CD4-positive, alpha-beta T cell (primary cell): ENCODE measurements around the gene UNKL. TPM values are rescaled to one million over a fixed set of nuclear protein-coding genes. Genes with fewer than 3 reads are reported as not detected.
A peak's percentile ranks its signal among the peaks of the same experiment; 100 is the strongest.

ENCODE experiments used
- ATAC-seq: fragments of 200-7000 bp; cut with Tn5 transposase; one replicate; pipeline ENCODE4 v1.10.0; 2022; ENCODE audit warnings: mild to moderate bottlenecking; ENCODE audit not compliant: poor library complexity
- CTCF ChIA-PET: fragments of 350-600 bp; sonication (Branson Sonifier 250); formaldehyde crosslinking; loops from one replicate; lab custom pipeline; 2021; ENCODE audit warnings: antibody characterized with exemption, inconsistent platforms; lab: Charles Lee
- POLR2A ChIA-PET: fragments of 350-600 bp; sonication (Branson Sonifier 250); formaldehyde crosslinking; loops from one replicate; lab custom pipeline; 2021; ENCODE audit warnings: antibody characterized with exemption, inconsistent platforms; lab: Charles Lee
- DNase-seq, 14 experiments: peaks; one replicate each; pipeline ENCODE4 v3.0.0-alpha.2; 2013 to 2020; ENCODE audit warnings: mixed read lengths in 2 of 14
- H3K27ac ChIP-seq, 2 donors: one replicate each; pipeline versions ENCODE4 v1.5.1 to v1.7.0; 2013; ENCODE audit warnings: low read length in 2 of 2, low read depth in 1 of 2, mild to moderate bottlenecking in 1 of 2
- H3K27me3 ChIP-seq, 2 experiments: 1 replicate in 1 of 2; 2 replicates in 1 of 2; pipeline versions ENCODE4 v1.6.1 to v1.7.0; 2013; ENCODE audit warnings: low read length in 2 of 2, control low read depth in 1 of 2, mild to moderate bottlenecking in 1 of 2, moderate library complexity in 1 of 2; ENCODE audit not compliant: insufficient read depth in 2 of 2, control insufficient read depth in 1 of 2
- H3K36me3 ChIP-seq: one replicate; pipeline ENCODE4 v1.6.1; 2013; ENCODE audit warnings: low read length, control low read depth; ENCODE audit not compliant: insufficient read depth
- H3K4me1 ChIP-seq: one replicate; pipeline ENCODE4 v1.6.1; 2013; ENCODE audit warnings: low read length, control low read depth; ENCODE audit not compliant: insufficient read depth
- H3K4me3 ChIP-seq: one replicate; pipeline ENCODE4 v1.5.1; 2013; ENCODE audit warnings: mild to moderate bottlenecking, low read length, moderate library complexity
- H3K9me3 ChIP-seq, 2 experiments: 1 replicate in 1 of 2; 2 replicates in 1 of 2; pipeline versions ENCODE4 v1.6.1 to v1.7.0; 2013; ENCODE audit warnings: low read length in 2 of 2, mild to moderate bottlenecking in 2 of 2, control low read depth in 1 of 2, moderate library complexity in 1 of 2; ENCODE audit not compliant: control insufficient read depth in 1 of 2, insufficient read depth in 1 of 2
- H3K27ac Mint-ChIP-seq: one replicate; pipeline ENCODE4 v1.8.0; 2020; ENCODE audit warnings: mixed read lengths
- H3K27me3 Mint-ChIP-seq: one replicate; pipeline ENCODE4 v1.8.0; 2021; ENCODE audit warnings: mixed read lengths
- H3K36me3 Mint-ChIP-seq: one replicate; pipeline ENCODE4 v1.8.0; 2021; ENCODE audit warnings: low read depth, mixed read lengths
- H3K4me1 Mint-ChIP-seq: one replicate; pipeline ENCODE4 v1.8.0; 2021; ENCODE audit warnings: low read depth, mixed read lengths
- H3K4me3 Mint-ChIP-seq: one replicate; pipeline ENCODE4 v1.8.0; 2020; ENCODE audit warnings: mild to moderate bottlenecking, mixed read lengths
- H3K9me3 Mint-ChIP-seq: one replicate; pipeline ENCODE4 v1.8.0; 2020; ENCODE audit warnings: mixed read lengths
- CTCF ChIP-seq: fragments of 200-600 bp; IDR thresholded peaks from one replicate; pipeline ENCODE4 v1.8.0; 2022; ENCODE audit warnings: antibody characterized with exemption, mild to moderate bottlenecking
- intact Hi-C, 2 experiments: fragments of 100-400 bp; cut with DNase I in 1 of 2; cut with micrococcal nuclease in 1 of 2; formaldehyde crosslinking; loops; one replicate each; pipeline versions ENCODE4 v1.15.1 to v1.9.0; 2023 to 2025; cut with DNase I, micrococcal nuclease
- total RNA-seq, 174 experiments: library from RNA in 2 of 174; stranded (reverse) in 2 of 174; gene quantifications; one replicate each; pipeline ENCODE4 v1.2.3 and lab custom pipeline; 2021 to 2026

UNKL gene
- total RNA-seq, 2 experiments from 2014 or later, result 52.6 to 53.2 TPM

GRCh38 chr16:1337486-1337885 is 77.0 kb downstream of the UNKL start:
- no peak for TF ChIP-seq CTCF
- Mint-ChIP-seq H3K27me3 (peaks cover 16% of the 10 kb centered on the region), H3K4me1 (peaks cover 8% of the 10 kb centered on the region), H3K4me3 (no peak overlapping the region), H3K36me3 (no peaks in the 10 kb centered on the region), H3K27ac (no peak overlapping the region), H3K9me3 (no peaks in the 10 kb centered on the region)
- ChIA-PET CTCF (no interaction called here), POLR2A (no interaction called here)
- intact Hi-C loops, result no loop called here
- Histone ChIP-seq H3K4me3 (no peak overlapping the region), H3K27ac (no peak overlapping the region), H3K36me3 (no peaks in the 10 kb centered on the region), H3K9me3 (peaks cover 0 to 14% of the 10 kb centered on the region in 2 experiments), H3K27me3 (peaks cover 16 to 30% of the 10 kb centered on the region in 2 experiments), H3K4me1 (peaks cover 42% of the 10 kb centered on the region)
- DNase-seq (no peak), ATAC-seq (no peak)

- H3K27ac ChIP-seq, result no peak overlapping the region
- intact Hi-C loops, result no loop called here
- H3K27ac Mint-ChIP-seq, result no peak overlapping the region
- H3K36me3 Mint-ChIP-seq, result no peaks in the 10 kb centered on the region
- no peak for DNase-seq
- no peak for TF ChIP-seq CTCF
- ChIA-PET POLR2A (interaction anchor here (0.6 to 1.4 kb wide), 2 partner anchors 24 to 27 kb away, joined by 3 to 5 read pairs; partner anchors contain the start of gene UBE2I), CTCF (no interaction called here)
- H3K27me3 Mint-ChIP-seq, result peaks cover 20% of the 10 kb centered on the region
- peaks cover 8% of the 10 kb centered on the region for H3K4me1 Mint-ChIP-seq
- H3K27me3 ChIP-seq, result peaks cover 25 to 39% of the 10 kb centered on the region in 2 experiments
- peaks cover 0 to 22% of the 10 kb centered on the region in 2 experiments for H3K9me3 ChIP-seq
- peaks cover 42% of the 10 kb centered on the region for H3K4me1 ChIP-seq
- H3K4me3 Mint-ChIP-seq, result no peak overlapping the region
- no peaks in the 10 kb centered on the region for H3K9me3 Mint-ChIP-seq
- ATAC-seq, result no peak
- no peak overlapping the region for H3K4me3 ChIP-seq
- no peaks in the 10 kb centered on the region for H3K36me3 ChIP-seq
Observed at GRCh38 chr16:1336619-1337018, 77.9 kb downstream of the UNKL start.

GRCh38 chr16:1335996-1336395 is 78.5 kb downstream of the UNKL start:
- Mint-ChIP-seq H3K9me3 (no peaks in the 10 kb centered on the region), H3K4me3 (no peak overlapping the region), H3K27me3 (peaks cover 21% of the 10 kb centered on the region), H3K4me1 (peaks cover 12% of the 10 kb centered on the region), H3K27ac (no peak overlapping the region), H3K36me3 (no peaks in the 10 kb centered on the region)
- peak in 1 of 14 experiments; percentile 38 for DNase-seq
- peaks cover 27 to 44% of the 10 kb centered on the region in 2 experiments for H3K27me3 ChIP-seq
- H3K9me3 ChIP-seq, result peaks cover 0 to 25% of the 10 kb centered on the region in 2 experiments
- H3K4me1 ChIP-seq, result peaks cover 44% of the 10 kb centered on the region
- intact Hi-C loops, result no loop called here
- no peak overlapping the region for H3K27ac ChIP-seq
- H3K36me3 ChIP-seq, result no peaks in the 10 kb centered on the region
- ChIA-PET POLR2A (interaction anchor here (1.4 kb wide), 1 partner anchor 27 kb away, joined by 5 read pairs; the partner anchor contains the start of gene UBE2I), CTCF (no interaction called here)
- TF ChIP-seq CTCF, result no peak
- no peak for ATAC-seq
- no peak overlapping the region for H3K4me3 ChIP-seq
